ENCODE measurements around the gene CHMP6. TPM values are rescaled to one million over a fixed set of nuclear protein-coding genes. Genes with fewer than 3 reads are reported as not detected.

CHMP6 gene
- total RNA-seq, 4 donors from 2014 or later = 30.6 to 46.3 (median 40.2) TPM

GRCh38 chr17:80948976-80949450 lies 42.6 kb upstream of the CHMP6 start:
- H3K9me3 ChIP-seq = no peaks in the 10 kb centered on the region
- peaks cover 0 to 85% (median 3%) of the 10 kb centered on the region in 3 donors for H3K36me3 ChIP-seq
- TF ChIP-seq CTCF (IDR thresholded peaks at IDR 0.05) (no peak), POLR2A (IDR thresholded peaks at IDR 0.05) (no peak), EP300 (IDR thresholded peaks at IDR 0.05) (no peak)
- no peaks in the 10 kb centered on the region for H3K27me3 ChIP-seq
- H3K4me3 ChIP-seq = no peak overlapping the region
- DNase-seq (ENCODE audit: low spot score in 2 of 2) = no peak
- H3K4me1 ChIP-seq = peaks cover 0 to 2% (median 0%) of the 10 kb centered on the region in 4 donors
- H3K27ac ChIP-seq = no peak overlapping the region
- WGBS, 2 donors = 74 to 78% methylated on average over 8 to 13 of the region's 16 CpGs

GRCh38 chr17:80949451-80950421 lies 41.9 kb upstream of the CHMP6 start:
- no peak overlapping the region for H3K4me3 ChIP-seq
- no peaks in the 10 kb centered on the region for H3K9me3 ChIP-seq
- H3K4me1 ChIP-seq = no peaks in the 10 kb centered on the region
- 84 to 89% methylated on average over 34 to 36 of the region's 44 CpGs for WGBS, 2 donors
- no peak overlapping the region for H3K27ac ChIP-seq
- TF ChIP-seq CTCF (IDR thresholded peaks at IDR 0.05) (no peak), POLR2A (IDR thresholded peaks at IDR 0.05) (no peak), EP300 (IDR thresholded peaks at IDR 0.05) (no peak)
- H3K27me3 ChIP-seq = no peaks in the 10 kb centered on the region
- no peak for DNase-seq (ENCODE audit: low spot score in 2 of 2)
- peaks cover 0 to 90% (median 3%) of the 10 kb centered on the region in 3 donors for H3K36me3 ChIP-seq

GRCh38 chr17:80950466-80951120 lies 41.0 kb upstream of the CHMP6 start:
- Histone ChIP-seq H3K27me3 (no peaks in the 10 kb centered on the region), H3K9me3 (no peaks in the 10 kb centered on the region), H3K4me3 (no peak overlapping the region), H3K27ac (no peak overlapping the region), H3K36me3 (peaks cover 0 to 96% (median 3%) of the 10 kb centered on the region in 3 donors), H3K4me1 (no peaks in the 10 kb centered on the region)
- WGBS, 2 donors = 82 to 91% methylated on average over 12 to 17 of the region's 17 CpGs
- DNase-seq (ENCODE audit: low spot score in 2 of 2) = no peak
- TF ChIP-seq EP300 (IDR thresholded peaks at IDR 0.05) (no peak), POLR2A (IDR thresholded peaks at IDR 0.05) (no peak), CTCF (IDR thresholded peaks at IDR 0.05) (no peak)

- TF ChIP-seq POLR2A (IDR thresholded peaks at IDR 0.05) = no peak
- no peak for DNase-seq (ENCODE audit: low spot score in 2 of 2)
- H3K36me3 ChIP-seq = peaks cover 0 to 88% (median 3%) of the 10 kb centered on the region in 3 donors
- no peaks in the 10 kb centered on the region for H3K27me3 ChIP-seq
- H3K4me3 ChIP-seq = no peak overlapping the region
- no peaks in the 10 kb centered on the region for H3K9me3 ChIP-seq
- H3K4me1 ChIP-seq = no peaks in the 10 kb centered on the region
- no peak overlapping the region for H3K27ac ChIP-seq
- WGBS, 2 donors = 81 to 88% methylated on average over 9 to 37 of the region's 38 CpGs
Observed at GRCh38 chr17:80951121-80952090, 40.2 kb upstream of the CHMP6 start.

- Histone ChIP-seq H3K4me3 (no peak overlapping the region), H3K27me3 (no peaks in the 10 kb centered on the region), H3K9me3 (no peaks in the 10 kb centered on the region), H3K4me1 (no peaks in the 10 kb centered on the region), H3K27ac (no peak overlapping the region), H3K36me3 (peaks cover 0 to 79% (median 3%) of the 10 kb centered on the region in 3 donors)
- TF ChIP-seq CTCF (IDR thresholded peaks at IDR 0.05) (no peak), EP300 (IDR thresholded peaks at IDR 0.05) (no peak)
- WGBS, 2 donors = 80 to 93% methylated on average over 12 to 13 of the region's 16 CpGs
- DNase-seq (ENCODE audit: low spot score in 2 of 2) = no peak
Observed at GRCh38 chr17:80952291-80952690, 39.4 kb upstream of the CHMP6 start.

Measured in tibial nerve (tissue), 4 donors.